ENCODE measurements around the gene ARHGDIA.

DNA sequence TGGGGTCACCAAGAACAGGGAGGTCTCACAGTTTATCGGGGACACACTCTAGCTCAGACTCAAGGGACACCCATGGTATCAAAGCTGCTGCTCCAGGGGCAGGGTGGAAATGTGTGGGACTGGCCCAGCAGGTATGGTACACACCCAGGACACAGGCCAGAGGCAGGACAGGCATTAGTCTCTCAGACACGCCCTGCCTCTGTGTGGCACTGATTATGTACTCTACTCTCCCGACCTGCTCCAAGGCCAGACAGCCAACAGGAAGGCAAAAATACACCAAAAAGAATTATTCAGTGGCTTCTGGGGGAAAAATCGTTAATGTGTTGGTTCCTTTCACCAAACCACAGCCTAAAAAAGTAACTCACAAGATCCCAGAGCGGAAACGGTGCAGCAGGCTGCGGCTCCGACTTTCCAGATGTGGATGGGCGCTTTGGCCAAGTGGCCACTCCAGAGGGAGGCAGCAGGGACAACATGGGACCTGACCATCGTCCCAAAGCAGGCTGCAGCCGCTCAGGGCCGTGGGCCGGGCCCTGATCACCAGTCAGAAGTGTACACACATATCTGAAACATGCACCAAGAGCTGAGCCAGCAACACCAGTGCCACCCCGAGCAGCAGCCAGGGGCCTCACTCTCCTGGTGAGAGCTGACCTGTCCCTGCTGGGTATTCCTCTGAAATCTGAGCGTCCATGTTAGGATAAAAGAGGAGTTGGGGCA lies 47.9 kb upstream of the ARHGDIA start:
- TF ChIP-seq, protein P1, sequence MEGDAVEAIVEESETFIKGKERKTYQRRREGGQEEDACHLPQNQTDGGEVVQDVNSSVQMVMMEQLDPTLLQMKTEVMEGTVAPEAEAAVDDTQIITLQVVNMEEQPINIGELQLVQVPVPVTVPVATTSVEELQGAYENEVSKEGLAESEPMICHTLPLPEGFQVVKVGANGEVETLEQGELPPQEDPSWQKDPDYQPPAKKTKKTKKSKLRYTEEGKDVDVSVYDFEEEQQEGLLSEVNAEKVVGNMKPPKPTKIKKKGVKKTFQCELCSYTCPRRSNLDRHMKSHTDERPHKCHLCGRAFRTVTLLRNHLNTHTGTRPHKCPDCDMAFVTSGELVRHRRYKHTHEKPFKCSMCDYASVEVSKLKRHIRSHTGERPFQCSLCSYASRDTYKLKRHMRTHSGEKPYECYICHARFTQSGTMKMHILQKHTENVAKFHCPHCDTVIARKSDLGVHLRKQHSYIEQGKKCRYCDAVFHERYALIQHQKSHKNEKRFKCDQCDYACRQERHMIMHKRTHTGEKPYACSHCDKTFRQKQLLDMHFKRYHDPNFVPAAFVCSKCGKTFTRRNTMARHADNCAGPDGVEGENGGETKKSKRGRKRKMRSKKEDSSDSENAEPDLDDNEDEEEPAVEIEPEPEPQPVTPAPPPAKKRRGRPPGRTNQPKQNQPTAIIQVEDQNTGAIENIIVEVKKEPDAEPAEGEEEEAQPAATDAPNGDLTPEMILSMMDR (IDR thresholded peaks at IDR 0.05): no peak
- TF ChIP-seq POLR2A (IDR thresholded peaks at IDR 0.05) (no peak), POLR2AphosphoS5 (IDR thresholded peaks at IDR 0.05; ENCODE audit: insufficient read depth in 1 of 2, low read depth in 1 of 2) (no peak)

All from vagina (tissue), 2 donors.